KMS-11 (cell line): ENCODE data around the gene HERPUD1.

Experiments
- H2AFZ ChIP-seq: fragments of 200-600 bp; sonication (generic); 2 replicates; pipeline ENCODE4 v1.6.1; 2016; ENCODE audit warnings: antibody characterized with exemption, mixed run types, low read depth
- H3K27ac ChIP-seq: fragments of 200-600 bp; sonication (generic); 2 replicates; pipeline ENCODE4 v1.6.1; 2016; ENCODE audit warnings: mild to moderate bottlenecking, mixed run types
- H3K27me3 ChIP-seq: fragments of 200-600 bp; sonication (generic); 2 replicates; pipeline ENCODE4 v1.6.1; 2017; ENCODE audit warnings: mild to moderate bottlenecking, low read depth, mixed run types, moderate library complexity; ENCODE audit not compliant: insufficient read depth
- H3K36me3 ChIP-seq: fragments of 200-600 bp; sonication (generic); 2 replicates; pipeline ENCODE4 v1.6.1; 2017; ENCODE audit warnings: mild to moderate bottlenecking, mixed run types; ENCODE audit not compliant: insufficient read depth
- H3K4me1 ChIP-seq: fragments of 200-600 bp; sonication (generic); 2 replicates; pipeline ENCODE4 v1.6.1; 2016; ENCODE audit warnings: mild to moderate bottlenecking, low read depth, mixed run types; ENCODE audit not compliant: poor library complexity, severe bottlenecking
- H3K4me2 ChIP-seq: fragments of 200-600 bp; sonication (generic); 2 replicates; pipeline ENCODE4 v1.7.0; 2016; ENCODE audit warnings: mild to moderate bottlenecking, mixed run types
- H3K4me3 ChIP-seq: fragments of 200-600 bp; sonication (generic); IDR thresholded peaks from 2 replicates; pipeline ENCODE4 v1.6.1; 2017; ENCODE audit warnings: low read depth, low read length, mixed read lengths; ENCODE audit not compliant: insufficient read depth
- H3K79me2 ChIP-seq: fragments of 200-600 bp; sonication (generic); 2 replicates; pipeline ENCODE4 v1.6.1; 2016; ENCODE audit warnings: low read depth, mixed run types; ENCODE audit not compliant: insufficient read depth
- H3K9ac ChIP-seq: fragments of 200-600 bp; sonication (generic); 2 replicates; pipeline ENCODE4 v1.6.1; 2016; ENCODE audit warnings: mild to moderate bottlenecking, mixed run types
- H4K20me1 ChIP-seq: fragments of 200-600 bp; sonication (generic); 2 replicates; pipeline ENCODE4 v1.6.1; 2016; ENCODE audit warnings: mild to moderate bottlenecking, mixed run types; ENCODE audit not compliant: insufficient read depth
- CTCF ChIP-seq: fragments of 200-600 bp; sonication (generic); conservative IDR thresholded peaks from 2 replicates; pipeline ENCODE4 v1.6.1; 2017; ENCODE audit warnings: low read depth, mild to moderate bottlenecking, antibody characterized with exemption, low read length, moderate library complexity, mixed read lengths

The HERPUD1 gene

GRCh38 chr16:56975714-56976113 is 43.8 kb downstream of the HERPUD1 start:
- no peaks in the 10 kb centered on the region for H3K79me2 ChIP-seq
- H3K4me2 ChIP-seq, result no peak overlapping the region
- no peaks in the 10 kb centered on the region for H3K27me3 ChIP-seq
- no peak overlapping the region for H3K27ac ChIP-seq
- H2AFZ ChIP-seq, result no peak overlapping the region
- no peaks in the 10 kb centered on the region for H4K20me1 ChIP-seq
- no peak overlapping the region for H3K4me3 ChIP-seq
- peaks cover under 1% of the 10 kb centered on the region for H3K4me1 ChIP-seq
- H3K36me3 ChIP-seq, result no peaks in the 10 kb centered on the region
- TF ChIP-seq CTCF, result no peak
- no peak overlapping the region for H3K9ac ChIP-seq

GRCh38 chr16:56977216-56977615 is 45.3 kb downstream of the HERPUD1 start:
- Histone ChIP-seq H3K4me2 (no peak overlapping the region), H3K4me3 (no peak overlapping the region), H3K36me3 (no peaks in the 10 kb centered on the region), H4K20me1 (no peaks in the 10 kb centered on the region), H3K79me2 (no peaks in the 10 kb centered on the region), H2AFZ (no peak overlapping the region), H3K27ac (no peak overlapping the region), H3K4me1 (peaks cover 5% of the 10 kb centered on the region), H3K9ac (no peak overlapping the region), H3K27me3 (no peaks in the 10 kb centered on the region)
- no peak for TF ChIP-seq CTCF

GRCh38 chr16:56977823-56978430 is 46.0 kb downstream of the HERPUD1 start:
- H3K27me3 ChIP-seq, result no peaks in the 10 kb centered on the region
- peaks cover 5% of the 10 kb centered on the region for H3K4me1 ChIP-seq
- H2AFZ ChIP-seq, result no peak overlapping the region

GRCh38 chr16:56980201-56980535 is 48.2 kb downstream of the HERPUD1 start:
- no peak overlapping the region for H2AFZ ChIP-seq
- H3K27me3 ChIP-seq, result no peaks in the 10 kb centered on the region
- no peak overlapping the region for H3K9ac ChIP-seq
- peaks cover 5% of the 10 kb centered on the region for H3K4me1 ChIP-seq
- H3K36me3 ChIP-seq, result no peaks in the 10 kb centered on the region
- H4K20me1 ChIP-seq, result no peaks in the 10 kb centered on the region
- no peak overlapping the region for H3K4me2 ChIP-seq
- no peak overlapping the region for H3K27ac ChIP-seq
- no peak overlapping the region for H3K4me3 ChIP-seq
- no peaks in the 10 kb centered on the region for H3K79me2 ChIP-seq
- no peak for TF ChIP-seq CTCF

More at GRCh38 chr16:56977823-56978430, 46.0 kb downstream of the HERPUD1 start:
- Histone ChIP-seq H3K79me2 (no peaks in the 10 kb centered on the region), H3K36me3 (no peaks in the 10 kb centered on the region), H3K9ac (no peak overlapping the region), H3K4me3 (no peak overlapping the region), H3K27ac (no peak overlapping the region), H3K4me2 (no peak overlapping the region), H4K20me1 (no peaks in the 10 kb centered on the region)
- TF ChIP-seq CTCF, result no peak
